Measurements from ENCODE around the gene OXTR.

The OXTR gene

GRCh38 chr3:8793242-8793641 lies 23.8 kb upstream of the OXTR start (continued):
- TF ChIP-seq ZNF518A (tag by site-specific recombination; conservative IDR thresholded peaks at IDR 0.05; ENCODE audit: low read depth) (no peak), ZNF610 (tag by site-specific recombination; IDR thresholded peaks at IDR 0.05; ENCODE audit: borderline replicate concordance) (no peak), ZNF777 (tag by site-specific recombination; IDR thresholded peaks at IDR 0.05; ENCODE audit: borderline replicate concordance) (no peak), ZNF623 (tag by site-specific recombination; IDR thresholded peaks at IDR 0.05) (no peak), RBAK (tag by site-specific recombination; IDR thresholded peaks at IDR 0.05) (no peak)
- TF ChIP-seq, protein P1, sequence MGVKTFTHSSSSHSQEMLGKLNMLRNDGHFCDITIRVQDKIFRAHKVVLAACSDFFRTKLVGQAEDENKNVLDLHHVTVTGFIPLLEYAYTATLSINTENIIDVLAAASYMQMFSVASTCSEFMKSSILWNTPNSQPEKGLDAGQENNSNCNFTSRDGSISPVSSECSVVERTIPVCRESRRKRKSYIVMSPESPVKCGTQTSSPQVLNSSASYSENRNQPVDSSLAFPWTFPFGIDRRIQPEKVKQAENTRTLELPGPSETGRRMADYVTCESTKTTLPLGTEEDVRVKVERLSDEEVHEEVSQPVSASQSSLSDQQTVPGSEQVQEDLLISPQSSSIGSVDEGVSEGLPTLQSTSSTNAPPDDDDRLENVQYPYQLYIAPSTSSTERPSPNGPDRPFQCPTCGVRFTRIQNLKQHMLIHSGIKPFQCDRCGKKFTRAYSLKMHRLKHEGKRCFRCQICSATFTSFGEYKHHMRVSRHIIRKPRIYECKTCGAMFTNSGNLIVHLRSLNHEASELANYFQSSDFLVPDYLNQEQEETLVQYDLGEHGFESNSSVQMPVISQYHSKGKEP (tag by site-specific recombination; IDR thresholded peaks at IDR 0.05), result no peak
- TF ChIP-seq, protein P2, sequence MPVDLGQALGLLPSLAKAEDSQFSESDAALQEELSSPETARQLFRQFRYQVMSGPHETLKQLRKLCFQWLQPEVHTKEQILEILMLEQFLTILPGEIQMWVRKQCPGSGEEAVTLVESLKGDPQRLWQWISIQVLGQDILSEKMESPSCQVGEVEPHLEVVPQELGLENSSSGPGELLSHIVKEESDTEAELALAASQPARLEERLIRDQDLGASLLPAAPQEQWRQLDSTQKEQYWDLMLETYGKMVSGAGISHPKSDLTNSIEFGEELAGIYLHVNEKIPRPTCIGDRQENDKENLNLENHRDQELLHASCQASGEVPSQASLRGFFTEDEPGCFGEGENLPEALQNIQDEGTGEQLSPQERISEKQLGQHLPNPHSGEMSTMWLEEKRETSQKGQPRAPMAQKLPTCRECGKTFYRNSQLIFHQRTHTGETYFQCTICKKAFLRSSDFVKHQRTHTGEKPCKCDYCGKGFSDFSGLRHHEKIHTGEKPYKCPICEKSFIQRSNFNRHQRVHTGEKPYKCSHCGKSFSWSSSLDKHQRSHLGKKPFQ (tag by site-specific recombination; IDR thresholded peaks at IDR 0.05), result no peak

GRCh38 chr3:8790529-8790928 lies 21.1 kb upstream of the OXTR start:
- Histone ChIP-seq H3K4me1 (ENCODE audit: control insufficient read depth, insufficient read depth, low read length) (no peaks in the 10 kb centered on the region), H3K27ac (ENCODE audit: extremely low read depth, low read depth, low read length) (no peak overlapping the region), H3K36me3 (ENCODE audit: control insufficient read depth in 2 of 2, insufficient read depth in 1 of 2, low read length in 2 of 2) (no peaks in the 10 kb centered on the region), H3K4me3 (ENCODE audit: low read depth, low read length) (no peak overlapping the region), H3K9me3 (ENCODE audit: control insufficient read depth, insufficient read depth, low read depth, low read length) (no peaks in the 10 kb centered on the region)
- CTCF ChIA-PET, result interaction anchor here (0.9 to 1.3 kb wide), 3 partner anchors 20 to 21 kb away, joined by 4 to 5 read pairs (median 4); partner anchors contain the start of gene OXTR
- POLR2A ChIA-PET, result no interaction called here
- TF ChIP-seq ZBTB21 (tag by site-specific recombination; IDR thresholded peaks at IDR 0.05) (no peak), ZNF362 (tag by site-specific recombination; IDR thresholded peaks at IDR 0.05) (no peak), KLF10 (tag by site-specific recombination; IDR thresholded peaks at IDR 0.05) (no peak)

DNA sequence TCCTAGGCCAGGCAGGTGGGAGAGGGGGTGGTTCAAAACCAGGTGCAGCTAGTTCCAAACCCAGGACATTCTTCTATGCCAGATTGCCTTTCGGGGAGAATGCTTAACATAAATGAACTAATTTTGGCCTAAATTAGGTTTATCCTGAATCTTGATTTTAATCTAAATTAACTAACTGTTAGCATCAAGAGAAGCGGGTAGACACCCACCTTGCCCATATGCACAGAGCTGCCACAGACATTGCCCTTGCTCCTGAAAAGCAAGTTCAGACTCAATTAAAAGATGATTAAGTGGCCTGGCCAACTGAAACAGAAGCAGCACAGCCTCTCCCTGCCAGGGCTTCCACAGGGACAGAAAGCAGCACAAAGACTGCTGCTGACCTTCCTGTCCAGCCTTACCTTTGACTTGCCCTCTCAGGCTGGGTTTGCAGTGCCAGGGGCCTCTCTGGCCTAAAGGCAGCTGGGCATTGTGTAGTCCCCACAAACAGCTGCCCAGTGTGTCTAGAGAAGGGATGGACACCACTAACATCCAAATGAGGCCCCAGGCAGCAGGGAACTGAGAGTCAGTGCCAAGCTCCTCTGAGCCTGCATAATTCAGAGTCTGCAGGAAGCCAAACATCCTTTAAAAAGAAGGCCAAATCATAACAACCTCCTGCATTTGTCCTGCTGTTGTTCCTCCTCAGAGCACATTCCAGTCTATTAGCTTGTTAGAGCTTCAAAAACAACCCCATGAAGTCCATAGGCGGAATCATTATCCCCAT lies 15.4 kb upstream of the OXTR start:
- Histone ChIP-seq H3K27ac (ENCODE audit: extremely low read depth, low read depth, low read length) (no peak overlapping the region), H3K4me1 (ENCODE audit: control insufficient read depth, insufficient read depth, low read length) (no peaks in the 10 kb centered on the region), H3K4me3 (ENCODE audit: low read depth, low read length) (no peak overlapping the region), H3K9me3 (ENCODE audit: control insufficient read depth, insufficient read depth, low read depth, low read length) (no peaks in the 10 kb centered on the region), H3K36me3 (ENCODE audit: control insufficient read depth in 2 of 2, insufficient read depth in 1 of 2, low read length in 2 of 2) (no peaks in the 10 kb centered on the region)
- ChIA-PET CTCF (interaction anchor here (1.4 to 1.8 kb wide), 2 partner anchors 15 to 16 kb away, joined by 4 to 8 read pairs; partner anchors contain the start of gene OXTR), POLR2A (no interaction called here)
- TF ChIP-seq ZNF248 (tag by site-specific recombination; IDR thresholded peaks at IDR 0.05) (no peak), ZNF654 (tag by site-specific recombination; IDR thresholded peaks at IDR 0.05; ENCODE audit: low read depth) (no peak), KLF1 (tag by site-specific recombination; IDR thresholded peaks at IDR 0.05) (no peak), INSM2 (tag by site-specific recombination; IDR thresholded peaks at IDR 0.05) (no peak), WT1 (tag by site-specific recombination; IDR thresholded peaks at IDR 0.05) (no peak), ZNF155 (tag by site-specific recombination; IDR thresholded peaks at IDR 0.05) (no peak), SETDB1 (IDR thresholded peaks at IDR 0.05; ENCODE audit: insufficient read length, low read length) (no peak), ZNF791 (tag by site-specific recombination; IDR thresholded peaks at IDR 0.05) (no peak), ZNF624 (tag by site-specific recombination; IDR thresholded peaks at IDR 0.05) (no peak)
- TF ChIP-seq, protein P3, sequence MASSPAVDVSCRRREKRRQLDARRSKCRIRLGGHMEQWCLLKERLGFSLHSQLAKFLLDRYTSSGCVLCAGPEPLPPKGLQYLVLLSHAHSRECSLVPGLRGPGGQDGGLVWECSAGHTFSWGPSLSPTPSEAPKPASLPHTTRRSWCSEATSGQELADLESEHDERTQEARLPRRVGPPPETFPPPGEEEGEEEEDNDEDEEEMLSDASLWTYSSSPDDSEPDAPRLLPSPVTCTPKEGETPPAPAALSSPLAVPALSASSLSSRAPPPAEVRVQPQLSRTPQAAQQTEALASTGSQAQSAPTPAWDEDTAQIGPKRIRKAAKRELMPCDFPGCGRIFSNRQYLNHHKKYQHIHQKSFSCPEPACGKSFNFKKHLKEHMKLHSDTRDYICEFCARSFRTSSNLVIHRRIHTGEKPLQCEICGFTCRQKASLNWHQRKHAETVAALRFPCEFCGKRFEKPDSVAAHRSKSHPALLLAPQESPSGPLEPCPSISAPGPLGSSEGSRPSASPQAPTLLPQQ (tag by site-specific recombination; IDR thresholded peaks at IDR 0.05), result no peak
